ENCODE measurements around the gene KLHL25.
"Not testable (repeated sequence)": the region's sequence is repeated elsewhere in the genome, so short reads cannot be mapped to it uniquely, and the experiment has no call there.

The KLHL25 gene

DNA sequence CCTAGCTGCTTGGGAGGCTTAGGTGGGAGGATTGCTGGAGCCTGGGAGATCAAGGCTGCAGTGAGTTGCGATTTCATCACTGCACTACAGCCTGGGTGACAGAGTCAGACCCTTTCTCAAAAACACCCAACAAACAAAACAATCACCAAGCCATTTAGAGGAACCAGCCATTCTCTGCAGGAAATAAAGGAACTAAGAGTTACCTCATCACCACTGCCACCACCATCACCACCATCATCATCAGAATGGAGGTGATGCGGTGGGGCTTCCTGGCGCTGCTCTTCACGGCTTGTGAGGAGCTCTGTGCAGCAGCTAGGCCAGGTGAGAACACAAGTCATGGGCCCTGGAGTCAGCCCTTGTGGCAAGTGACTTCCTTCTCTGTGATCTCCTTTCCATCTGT, 37.7 kb upstream of the KLHL25 start:
- H4K8ac ChIP-seq (ENCODE audit: low read depth, low read length): no peak overlapping the region
- no peaks in the 10 kb centered on the region for H3K79me1 ChIP-seq (ENCODE audit: low read length)
- no peaks in the 10 kb centered on the region for H3K79me2 ChIP-seq (ENCODE audit: control insufficient read depth, insufficient read depth, low read length, poor library complexity)
- no peak overlapping the region for H3K4me2 ChIP-seq (ENCODE audit: low read length)
- WGBS (ENCODE audit: extremely low coverage, insufficient coverage, insufficient read length): no CpG with 5 or more reads among the region's 4 CpGs
- no peak overlapping the region for H2AK5ac ChIP-seq (ENCODE audit: low read length)
- no peaks in the 10 kb centered on the region for H3K36me3 ChIP-seq (ENCODE audit: control insufficient read depth in 1 of 2, insufficient read depth in 2 of 2, low read length in 2 of 2)
- H2BK12ac ChIP-seq (ENCODE audit: low read length): no peak overlapping the region
- H2BK5ac ChIP-seq (ENCODE audit: low read depth, low read length, poor library complexity): no peak overlapping the region
- no peaks in the 10 kb centered on the region for H3K27me3 ChIP-seq (ENCODE audit: insufficient read depth, low read length)
- no peak overlapping the region for H3K23ac ChIP-seq (ENCODE audit: low read length)
- no peak overlapping the region for H3K14ac ChIP-seq (ENCODE audit: low read length)
- DNase-seq: no peak
- no peaks in the 10 kb centered on the region for H3K4me1 ChIP-seq (ENCODE audit: control insufficient read depth in 1 of 2, insufficient read depth in 2 of 2, low read length in 2 of 2)
- no peak overlapping the region for H4K12ac ChIP-seq (ENCODE audit: low read depth, low read length)
- H3K9me3 ChIP-seq (ENCODE audit: insufficient read depth, low read depth, low read length): no peaks in the 10 kb centered on the region
- no peak overlapping the region for H3K4me3 ChIP-seq (ENCODE audit: low read depth, low read length)
- H2BK120ac ChIP-seq (ENCODE audit: insufficient read depth, low read length, poor library complexity): no peak overlapping the region
- no peak overlapping the region for H2AFZ ChIP-seq (ENCODE audit: insufficient read depth, low read length, poor library complexity)
- H3K4ac ChIP-seq (ENCODE audit: low read depth, low read length): no peak overlapping the region
- no peak overlapping the region for H3K18ac ChIP-seq (ENCODE audit: low read length)
- no peak overlapping the region for H4K91ac ChIP-seq (ENCODE audit: low read depth, low read length)
- no peak overlapping the region for H3K27ac ChIP-seq (ENCODE audit: low read depth, low read length)
- H3K9ac ChIP-seq (ENCODE audit: low read length): no peak overlapping the region

DNA sequence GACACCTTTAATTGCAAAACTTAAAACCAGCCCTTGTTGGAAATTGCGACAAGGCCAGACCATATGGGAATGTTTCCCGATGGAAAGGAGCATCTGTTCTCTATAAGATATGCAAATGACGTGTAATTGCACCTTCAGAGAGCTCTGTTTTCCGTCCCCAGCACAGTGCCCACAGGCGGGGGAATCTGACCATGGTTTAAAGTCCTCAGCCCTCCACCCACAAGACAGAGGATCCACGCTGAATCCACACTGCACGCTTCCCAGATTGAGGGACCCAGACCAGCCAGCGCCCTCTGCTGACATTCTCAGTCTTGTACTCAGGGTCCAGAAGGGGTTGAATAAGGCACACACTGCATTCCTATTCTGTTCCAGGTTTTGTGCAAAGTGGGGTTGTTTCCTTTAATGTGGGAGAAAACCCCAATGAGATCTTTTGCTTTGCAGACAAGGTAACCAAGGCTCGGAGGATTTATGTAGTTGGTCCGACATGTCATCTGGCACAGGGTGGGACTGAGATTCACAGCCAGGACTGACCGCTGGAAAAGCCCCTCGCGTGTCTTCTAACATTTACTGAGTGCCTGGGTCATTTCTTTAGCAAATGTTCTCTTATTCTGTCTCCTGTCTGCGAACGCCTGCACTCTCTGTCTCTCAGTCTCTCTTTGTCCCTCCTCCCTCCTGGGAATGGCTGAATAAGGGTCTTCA, 36.8 kb upstream of the KLHL25 start:
- Histone ChIP-seq H3K36me3 (ENCODE audit: control insufficient read depth in 1 of 2, insufficient read depth in 2 of 2, low read length in 2 of 2) (no peaks in the 10 kb centered on the region), H4K12ac (ENCODE audit: low read depth, low read length) (no peak overlapping the region), H3K27ac (ENCODE audit: low read depth, low read length) (no peak overlapping the region), H3K23ac (ENCODE audit: low read length) (no peak overlapping the region), H2AK5ac (ENCODE audit: low read length) (no peak overlapping the region), H3K4me2 (ENCODE audit: low read length) (no peak overlapping the region), H3K4ac (ENCODE audit: low read depth, low read length) (no peak overlapping the region), H3K4me3 (ENCODE audit: low read depth, low read length) (no peak overlapping the region), H3K79me2 (ENCODE audit: control insufficient read depth, insufficient read depth, low read length, poor library complexity) (no peaks in the 10 kb centered on the region), H2BK120ac (ENCODE audit: insufficient read depth, low read length, poor library complexity) (no peak overlapping the region), H3K9ac (ENCODE audit: low read length) (no peak overlapping the region), H3K9me3 (ENCODE audit: insufficient read depth, low read depth, low read length) (no peaks in the 10 kb centered on the region), H4K91ac (ENCODE audit: low read depth, low read length) (no peak overlapping the region), H4K8ac (ENCODE audit: low read depth, low read length) (no peak overlapping the region), H3K79me1 (ENCODE audit: low read length) (no peaks in the 10 kb centered on the region), H2BK5ac (ENCODE audit: low read depth, low read length, poor library complexity) (no peak overlapping the region), H3K14ac (ENCODE audit: low read length) (no peak overlapping the region), H2AFZ (ENCODE audit: insufficient read depth, low read length, poor library complexity) (no peak overlapping the region), H2BK12ac (ENCODE audit: low read length) (no peak overlapping the region), H3K4me1 (ENCODE audit: control insufficient read depth in 1 of 2, insufficient read depth in 2 of 2, low read length in 2 of 2) (no peaks in the 10 kb centered on the region), H3K18ac (ENCODE audit: low read length) (no peak overlapping the region), H3K27me3 (ENCODE audit: insufficient read depth, low read length) (no peaks in the 10 kb centered on the region)
- peak in 1 of 2 donors; percentile 55 for DNase-seq
- no CpG with 5 or more reads among the region's 15 CpGs for WGBS (ENCODE audit: extremely low coverage, insufficient coverage, insufficient read length)

DNA sequence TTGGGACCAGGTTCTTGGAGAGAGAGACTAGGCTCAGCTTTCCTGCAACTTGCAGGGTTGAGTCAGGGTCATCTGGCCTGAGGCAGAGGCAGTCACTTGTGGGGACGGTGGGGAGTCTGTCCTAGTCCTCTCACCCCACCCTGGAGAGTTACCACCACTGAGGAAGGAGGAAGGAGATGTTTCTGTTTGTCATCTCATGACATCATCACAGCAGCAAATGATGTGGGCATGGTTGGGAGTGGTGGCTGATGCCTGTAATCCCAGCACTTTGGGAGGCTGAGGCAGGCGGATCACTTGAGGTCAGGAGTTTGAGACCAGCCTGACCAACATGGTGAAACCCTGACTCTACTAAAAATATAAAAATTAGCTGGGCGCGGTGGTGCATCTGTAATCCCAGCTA, 35.0 kb upstream of the KLHL25 start:
- H3K4me1 ChIP-seq (ENCODE audit: control insufficient read depth in 1 of 2, insufficient read depth in 2 of 2, low read length in 2 of 2); H3K14ac ChIP-seq (ENCODE audit: low read length); H3K4me3 ChIP-seq (ENCODE audit: low read depth, low read length); H3K36me3 ChIP-seq (ENCODE audit: control insufficient read depth in 1 of 2, insufficient read depth in 2 of 2, low read length in 2 of 2); H4K8ac ChIP-seq (ENCODE audit: low read depth, low read length); H3K79me2 ChIP-seq (ENCODE audit: control insufficient read depth, insufficient read depth, low read length, poor library complexity); H2AFZ ChIP-seq (ENCODE audit: insufficient read depth, low read length, poor library complexity); H2AK5ac ChIP-seq (ENCODE audit: low read length); H3K4ac ChIP-seq (ENCODE audit: low read depth, low read length); H2BK5ac ChIP-seq (ENCODE audit: low read depth, low read length, poor library complexity); H3K79me1 ChIP-seq (ENCODE audit: low read length); H4K91ac ChIP-seq (ENCODE audit: low read depth, low read length); H3K27ac ChIP-seq (ENCODE audit: low read depth, low read length); H3K9ac ChIP-seq (ENCODE audit: low read length); H3K18ac ChIP-seq (ENCODE audit: low read length); H2BK120ac ChIP-seq (ENCODE audit: insufficient read depth, low read length, poor library complexity); H3K23ac ChIP-seq (ENCODE audit: low read length); H3K4me2 ChIP-seq (ENCODE audit: low read length); H3K9me3 ChIP-seq (ENCODE audit: insufficient read depth, low read depth, low read length); H3K27me3 ChIP-seq (ENCODE audit: insufficient read depth, low read length); H2BK12ac ChIP-seq (ENCODE audit: low read length); H4K12ac ChIP-seq (ENCODE audit: low read depth, low read length): not testable (repeated sequence)
- peak; percentile 26 to 30 for DNase-seq
- WGBS (ENCODE audit: extremely low coverage, insufficient coverage, insufficient read length): no CpG with 5 or more reads among the region's 4 CpGs

DNA sequence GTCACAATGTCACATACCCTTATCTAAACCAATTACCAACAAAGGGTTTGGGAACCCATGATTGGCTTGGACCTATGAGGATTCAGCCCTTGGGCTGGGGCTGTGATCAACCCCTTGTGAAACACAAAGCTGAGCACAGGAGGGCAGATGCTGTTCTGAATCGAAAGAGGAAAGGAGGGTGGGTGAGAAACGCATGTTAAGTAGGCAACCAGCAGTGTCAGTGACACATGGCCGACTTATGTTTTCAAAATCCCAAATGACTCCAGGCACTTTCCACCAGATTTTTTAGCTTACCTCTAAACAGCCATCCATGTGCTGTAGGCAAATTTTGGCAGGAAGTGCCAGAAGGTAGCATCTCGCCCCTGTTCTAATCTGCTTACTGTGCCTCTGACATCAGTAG, 34.1 kb upstream of the KLHL25 start:
- no CpG with 5 or more reads among the region's 4 CpGs for WGBS (ENCODE audit: extremely low coverage, insufficient coverage, insufficient read length)
- Histone ChIP-seq H3K4ac (ENCODE audit: low read depth, low read length) (no peak overlapping the region), H3K23ac (ENCODE audit: low read length) (no peak overlapping the region)

More for the DNA sequence above, 34.1 kb upstream of the KLHL25 start:
- no peaks in the 10 kb centered on the region for H3K79me2 ChIP-seq (ENCODE audit: control insufficient read depth, insufficient read depth, low read length, poor library complexity)
- H4K12ac ChIP-seq (ENCODE audit: low read depth, low read length): no peak overlapping the region
- no peak overlapping the region for H2BK5ac ChIP-seq (ENCODE audit: low read depth, low read length, poor library complexity)
- H3K4me3 ChIP-seq (ENCODE audit: low read depth, low read length): no peak overlapping the region
- no peak overlapping the region for H4K91ac ChIP-seq (ENCODE audit: low read depth, low read length)
- no peaks in the 10 kb centered on the region for H3K79me1 ChIP-seq (ENCODE audit: low read length)
- no peaks in the 10 kb centered on the region for H3K4me1 ChIP-seq (ENCODE audit: control insufficient read depth in 1 of 2, insufficient read depth in 2 of 2, low read length in 2 of 2)
- H3K27ac ChIP-seq (ENCODE audit: low read depth, low read length): no peak overlapping the region
- DNase-seq: peak; percentile 95 to 97
- no peak overlapping the region for H2BK12ac ChIP-seq (ENCODE audit: low read length)
- H3K14ac ChIP-seq (ENCODE audit: low read length): no peak overlapping the region
- H2AFZ ChIP-seq (ENCODE audit: insufficient read depth, low read length, poor library complexity): no peak overlapping the region
- H4K8ac ChIP-seq (ENCODE audit: low read depth, low read length): no peak overlapping the region
- H3K9ac ChIP-seq (ENCODE audit: low read length): no peak overlapping the region
- no peaks in the 10 kb centered on the region for H3K9me3 ChIP-seq (ENCODE audit: insufficient read depth, low read depth, low read length)
- no peaks in the 10 kb centered on the region for H3K27me3 ChIP-seq (ENCODE audit: insufficient read depth, low read length)
- no peak overlapping the region for H2BK120ac ChIP-seq (ENCODE audit: insufficient read depth, low read length, poor library complexity)
- no peak overlapping the region for H3K18ac ChIP-seq (ENCODE audit: low read length)
- H3K4me2 ChIP-seq (ENCODE audit: low read length): no peak overlapping the region
- H2AK5ac ChIP-seq (ENCODE audit: low read length): no peak overlapping the region
- H3K36me3 ChIP-seq (ENCODE audit: control insufficient read depth in 1 of 2, insufficient read depth in 2 of 2, low read length in 2 of 2): no peaks in the 10 kb centered on the region
